Thyroid gland (tissue), 4 donors: ENCODE results near the gene ADAMTS9.

ENCODE experiments used
- CTCF ChIP-seq, 6 experiments: fragments of 200-600 bp in 3 of 6; fragments of 450-650 bp in 3 of 6; sonication (generic) in 3 of 6; IDR thresholded peaks; one replicate each; pipeline ENCODE4 v1.5.1; 2016 to 2019; ENCODE audit warnings: antibody characterized with exemption in 6 of 6, mild to moderate bottlenecking in 2 of 6, inconsistent platforms in 1 of 6, moderate library complexity in 1 of 6
- POLR2A ChIP-seq, 2 donors: fragments of 450-650 bp; IDR thresholded peaks; one replicate each; pipeline ENCODE4 v1.6.1; 2017; ENCODE audit warnings: antibody characterized with exemption in 2 of 2, mild to moderate bottlenecking in 2 of 2, moderate library complexity in 1 of 2

GRCh38 chr3:64668582-64669510 lies 19.0 kb downstream of the ADAMTS9 start:
- no peak for TF ChIP-seq CTCF (IDR thresholded peaks at IDR 0.05)
- no peak for TF ChIP-seq POLR2A (IDR thresholded peaks at IDR 0.05)
